K562 (cell line): ENCODE measurements around the gene GPATCH2L. TPM values are rescaled to one million over a fixed set of nuclear protein-coding genes. Genes with fewer than 3 reads are reported as not detected.

Experiments used
- ATAC-seq: fragments of 200-7000 bp; cut with Tn5 transposase; 3 replicates; pipeline ENCODE4 v1.9.1; 2020; ENCODE audit warnings: moderate library complexity
- BruUV-seq: library from RNA; stranded (reverse); fragments of 400-500 nt; replicated peaks from 2 replicates; lab custom pipeline; 2021; lab: Mats Ljungman, UMichigan
- CTCF ChIA-PET: fragments of 300-600 bp; formaldehyde crosslinking; extraction: SDS; loops from one replicate; lab custom pipeline; 2021; ENCODE audit warnings: low intra/inter-chr PET ratio; lab: Yijun Ruan, JAX
- POLR2A ChIA-PET: fragments of 300-600, 350-650 bp; sonication (Branson Sonifier 250); formaldehyde crosslinking; extraction: SDS; loops from one replicate; lab custom pipeline; 2021; ENCODE audit warnings: antibody characterized with exemption, inconsistent platforms; lab: Yijun Ruan, JAX
- DNase-seq, 4 experiments: peaks; one replicate each; pipeline versions ENCODE4 v3.0.0 to v3.0.0-alpha.2; 2011 to 2018; ENCODE audit warnings: low spot score in 3 of 4, mixed read lengths in 3 of 4; ENCODE audit errors: extremely low read depth in 1 of 4
- FAIRE-seq: peaks from 2 replicates; lab custom pipeline; 2011; peaks lifted over from hg19 to GRCh38; lab: Jason Lieb, UNC
- H2AFZ ChIP-seq: 2 replicates; pipeline ENCODE4 v1.6.0; 2011; ENCODE audit warnings: low read depth, low read length, control low read depth, inconsistent platforms
- H3K27ac ChIP-seq: fragments of 200-600 bp; 3 replicates; pipeline ENCODE4 v1.8.0; 2011; ENCODE audit warnings: low read depth, mild to moderate bottlenecking, control low read depth, inconsistent platforms, low read length, moderate library complexity, mixed read lengths; ENCODE audit errors: extremely low read depth
- H3K27me3 ChIP-seq, 2 experiments: fragments of 300-600 bp in 1 of 2; 2 replicates in 1 of 2; 3 replicates in 1 of 2; pipeline versions ENCODE4 v1.6.0 to v1.8.0; 2011; ENCODE audit warnings: inconsistent platforms in 2 of 2, low read length in 2 of 2, mild to moderate bottlenecking in 1 of 2, mixed read lengths in 1 of 2, moderate library complexity in 1 of 2; ENCODE audit not compliant: control insufficient read depth in 2 of 2, insufficient read depth in 2 of 2
- H3K36me3 ChIP-seq: fragments of 300-600 bp; 3 replicates; pipeline ENCODE4 v1.8.0; 2011; ENCODE audit warnings: mild to moderate bottlenecking, low read length, inconsistent platforms; ENCODE audit not compliant: control insufficient read depth, insufficient read depth
- H3K4me1 ChIP-seq, 2 experiments: fragments of 200-600 bp in 1 of 2; replicated peaks in 1 of 2; 2 replicates in 1 of 2; 3 replicates in 1 of 2; pipeline versions ENCODE4 v1.5.1 to v1.8.0; 2011; ENCODE audit warnings: inconsistent platforms in 2 of 2, low read length in 2 of 2, mild to moderate bottlenecking in 1 of 2, mixed read lengths in 1 of 2, moderate library complexity in 1 of 2; ENCODE audit not compliant: control insufficient read depth in 2 of 2, insufficient read depth in 2 of 2
- H3K4me2 ChIP-seq: 2 replicates; pipeline ENCODE4 v1.6.1; 2011; ENCODE audit warnings: low read length, control low read depth, inconsistent platforms, mixed read lengths; ENCODE audit not compliant: insufficient read depth
- H3K4me3 ChIP-seq: fragments of 200-600 bp; sonication (generic), shearing (Covaris generic); 2 replicates; pipeline ENCODE4 v1.5.1; 2016; ENCODE audit warnings: control low read depth, inconsistent platforms
- H3K79me2 ChIP-seq: fragments of 200-600 bp; 3 replicates; pipeline ENCODE4 v1.8.0; 2011; ENCODE audit warnings: low read length, inconsistent platforms; ENCODE audit not compliant: control insufficient read depth, insufficient read depth
- H3K9ac ChIP-seq, 2 experiments: 2 replicates each; pipeline versions ENCODE4 v1.6.0 to v1.6.1; 2011; ENCODE audit warnings: low read depth in 2 of 2, low read length in 2 of 2, control low read depth in 1 of 2, inconsistent platforms in 1 of 2, mild to moderate bottlenecking in 1 of 2, mixed read lengths in 1 of 2; ENCODE audit not compliant: insufficient read depth in 1 of 2
- H3K9me1 ChIP-seq: one replicate; pipeline ENCODE4 v1.6.0; 2011; ENCODE audit warnings: inconsistent platforms, mild to moderate bottlenecking, low read length, moderate library complexity; ENCODE audit not compliant: control insufficient read depth, insufficient read depth
- H3K9me3 ChIP-seq: replicated peaks from 2 replicates; pipeline ENCODE4 v1.5.1; 2011; ENCODE audit warnings: low read depth, low read length, inconsistent platforms; ENCODE audit not compliant: control insufficient read depth, insufficient read depth
- H4K20me1 ChIP-seq: replicated peaks from 2 replicates; pipeline ENCODE4 v1.6.1; 2011; ENCODE audit warnings: low read length, inconsistent platforms, mixed read lengths; ENCODE audit not compliant: control insufficient read depth, insufficient read depth
- ATF3 ChIP-seq, 2 experiments: fragments of 450-650 bp in 1 of 2; sonication (generic) in 1 of 2; formaldehyde crosslinking in 1 of 2; IDR thresholded peaks in 1 of 2; conservative IDR thresholded peaks in 1 of 2; 2 replicates each; pipeline versions ENCODE4 v1.6.1 to v1.8.1; 2016 to 2023; ENCODE audit warnings: mild to moderate bottlenecking in 2 of 2, moderate library complexity in 2 of 2, inconsistent platforms in 1 of 2, missing genetic modification reagents in 1 of 2
- CEBPG ChIP-seq, 3 experiments: fragments of 200-800 bp in 1 of 3; sonication (Bioruptor generic) in 1 of 3; sonication (generic) in 1 of 3; formaldehyde crosslinking in 1 of 3; IDR thresholded peaks in 2 of 3; conservative IDR thresholded peaks in 1 of 3; 2 replicates each; pipeline versions ENCODE4 v1.6.1 to v1.8.0; 2016 to 2022; ENCODE audit warnings: missing compliant biosample characterization in 2 of 3, missing genetic modification characterization in 2 of 3, mild to moderate bottlenecking in 1 of 3, missing genetic modification reagents in 1 of 3
- FOSL1 ChIP-seq: fragments of 200-800 bp; sonication (Bioruptor generic); conservative IDR thresholded peaks from 2 replicates; pipeline ENCODE4 v1.6.1; 2016; ENCODE audit warnings: missing genetic modification characterization, missing compliant biosample characterization
- GATAD2B ChIP-seq: fragments of 450-650 bp; IDR thresholded peaks from 2 replicates; pipeline ENCODE4 v1.6.1; 2017; ENCODE audit warnings: mild to moderate bottlenecking, borderline replicate concordance
- MIER1 ChIP-seq: fragments of 450-650 bp; IDR thresholded peaks from 2 replicates; pipeline ENCODE4 v1.6.1; 2016; ENCODE audit warnings: antibody characterized with exemption, mild to moderate bottlenecking, low read depth
- PHF21A ChIP-seq: fragments of 450-650 bp; IDR thresholded peaks from 2 replicates; pipeline ENCODE4 v1.6.1; 2017; ENCODE audit warnings: low read depth, borderline replicate concordance
- TARDBP ChIP-seq: fragments of 450-650 bp; IDR thresholded peaks from 2 replicates; pipeline ENCODE4 v1.6.1; 2016
- TCF7 ChIP-seq: sonication (generic); IDR thresholded peaks from 2 replicates; pipeline ENCODE4 v1.6.1; 2016; ENCODE audit warnings: antibody characterized with exemption, borderline replicate concordance
- WGBS: fragments of 100-300 bp; shearing (Covaris generic); methylation state at CpG from one replicate; pipeline ENCODE4 v1.1.6; 2016; ENCODE audit warnings: low coverage, mixed read lengths; ENCODE audit not compliant: insufficient coverage; ENCODE audit errors: missing lambda C conversion rate; 5-methylcytosine and 5-hydroxymethylcytosine counted together
- in situ Hi-C: fragments of 300-500 bp; cut with MboI; formaldehyde crosslinking; loops from 4 replicates; pipeline ENCODE4 v1.15.0; 2018; ENCODE audit warnings: inconsistent platforms, mixed read lengths
- intact Hi-C: fragments of 100-400 bp; cut with micrococcal nuclease; formaldehyde crosslinking; loops from 2 replicates; pipeline ENCODE4 v1.14.2; 2022
- polyA plus RNA-seq, 8 experiments: library from polyadenylated mRNA; depleted of rRNA in 4 of 8; stranded (reverse) in 5 of 8; unstranded in 3 of 8; fragments of >200 nt; fragmentation: Nextera tagmentation in 2 of 8; fragmentation: Illumina TruSeq in 1 of 8; extraction: Ambion mirVana in 2 of 8; extraction: Trizol in 1 of 8; gene quantifications; 2 replicates each; pipeline versions ENCODE4 v1.2.1 to v1.2.3, GENCODE V29; 2011 to 2014; ENCODE audit warnings: inconsistent platforms in 1 of 8, missing spikeins in 1 of 8
- total RNA-seq, 7 experiments: library from RNA; depleted of rRNA in 6 of 7; stranded (reverse); fragments of >200 nt in 6 of 7; fragmentation: Illumina TruSeq in 2 of 7; extraction: Trizol in 2 of 7; gene quantifications; 2 replicates each; pipeline versions ENCODE4 v1.2.1 to v1.2.3, GENCODE V29; 2011 to 2021; ENCODE audit warnings: low replicate concordance in 1 of 7

Gene GPATCH2L
- total and polyA plus RNA-seq, 9 of the 15 experiments (the other 6 are each of a cell fraction or from before 2014, with no cell fraction given) = 13.1 to 39.6 (median 20.0) TPM

- Histone ChIP-seq H3K4me3 (no peak overlapping the region), H2AFZ (no peak overlapping the region), H3K27ac (no peak overlapping the region), H3K9ac (no peak overlapping the region), H3K9me3 (no peaks in the 10 kb centered on the region), H3K27me3 (no peaks in the 10 kb centered on the region), H3K36me3 (peaks cover 62% of the 10 kb centered on the region), H3K79me2 (no peaks in the 10 kb centered on the region; the same call in 2 of the 3 replicates), H4K20me1 (no peaks in the 10 kb centered on the region), H3K4me1 (peaks cover 0 to 7% of the 10 kb centered on the region in 2 experiments; a peak in 2 of 5 replicates), H3K9me1 (no peaks in the 10 kb centered on the region), H3K4me2 (no peak overlapping the region)
- DNase-seq = no peak
- ChIA-PET POLR2A (no interaction called here), CTCF (no interaction called here)
- no peak for FAIRE-seq
- BruUV-seq = no TSS peak
- 95% methylated on average over 5 of the region's 5 CpGs for WGBS
- in situ Hi-C loops (no loop called here), intact Hi-C loops (loop anchor here (5.0 kb wide), 1 partner anchor 56 kb away; no protein-coding TSS in a partner anchor)
- TF ChIP-seq PHF21A (no peak), TCF7 (no peak), TARDBP (no peak), FOSL1 (tag) (peak; percentile 63), CEBPG (CRISPR knock-in tag; IDR thresholded peaks at IDR 0.05) (no peak), CEBPG (tag; conservative IDR thresholded peaks at IDR 0.05 in 1 of 2, IDR thresholded peaks at IDR 0.05 in 1 of 2) (no peak), ATF3 (IDR thresholded peaks at IDR 0.05) (peak; percentile 47; the same call in 1 of the 2 replicates), ATF3 (CRISPR knock-in tag; conservative IDR thresholded peaks at IDR 0.05) (no peak), MIER1 (no peak), GATAD2B (no peak)
- no peak for ATAC-seq
Measured at GRCh38 chr14:76201162-76201561, 49.4 kb downstream of the GPATCH2L start.
